Neutrophil (primary cell): Measurements from ENCODE around the gene PALLD.

Experiments
- H3K27ac ChIP-seq: fragments of 200-600 bp; sonication (generic); 2 replicates; pipeline ENCODE4 v1.5.1; 2016; ENCODE audit warnings: mild to moderate bottlenecking, moderate library complexity
- H3K27me3 ChIP-seq: fragments of 200-600 bp; sonication (generic); 2 replicates; pipeline ENCODE4 v1.6.0; 2016; ENCODE audit warnings: mild to moderate bottlenecking
- H3K36me3 ChIP-seq: fragments of 200-600 bp; sonication (generic); 2 replicates; pipeline ENCODE4 v1.5.1; 2017
- H3K4me1 ChIP-seq, 2 experiments: fragments of 200-600 bp in 1 of 2; sonication (generic) in 1 of 2; 1 replicate in 1 of 2; 2 replicates in 1 of 2; pipeline versions ENCODE4 v1.5.1 to v1.6.1; 2013 to 2016; ENCODE audit warnings: low read depth in 1 of 2, low read length in 1 of 2, mild to moderate bottlenecking in 1 of 2, moderate library complexity in 1 of 2; ENCODE audit not compliant: control insufficient read depth in 1 of 2, insufficient read depth in 1 of 2
- H3K4me3 ChIP-seq, 2 experiments: fragments of 200-600 bp in 1 of 2; sonication (generic) in 1 of 2; 1 replicate in 1 of 2; 2 replicates in 1 of 2; pipeline ENCODE4 v1.5.1; 2013 to 2016; ENCODE audit warnings: low read depth in 1 of 2, low read length in 1 of 2, mild to moderate bottlenecking in 1 of 2, moderate library complexity in 1 of 2
- H3K9me3 ChIP-seq: fragments of 200-600 bp; sonication (generic); 2 replicates; pipeline ENCODE4 v1.5.1; 2016
- CTCF ChIP-seq: fragments of 200-600 bp; sonication (generic); IDR thresholded peaks from 2 replicates; pipeline ENCODE4 v1.5.1; 2016; ENCODE audit warnings: antibody characterized with exemption

PALLD gene

GRCh38 chr4:168632301-168632725, 135.5 kb downstream of the PALLD start:
- H3K4me3 ChIP-seq: no peak overlapping the region
- no peaks in the 10 kb centered on the region for H3K36me3 ChIP-seq
- H3K27me3 ChIP-seq: peaks cover 88% of the 10 kb centered on the region
- H3K4me1 ChIP-seq: peaks cover 3 to 5% of the 10 kb centered on the region in 2 experiments
- H3K9me3 ChIP-seq: no peaks in the 10 kb centered on the region
- TF ChIP-seq CTCF: no peak
- no peak overlapping the region for H3K27ac ChIP-seq

DNA sequence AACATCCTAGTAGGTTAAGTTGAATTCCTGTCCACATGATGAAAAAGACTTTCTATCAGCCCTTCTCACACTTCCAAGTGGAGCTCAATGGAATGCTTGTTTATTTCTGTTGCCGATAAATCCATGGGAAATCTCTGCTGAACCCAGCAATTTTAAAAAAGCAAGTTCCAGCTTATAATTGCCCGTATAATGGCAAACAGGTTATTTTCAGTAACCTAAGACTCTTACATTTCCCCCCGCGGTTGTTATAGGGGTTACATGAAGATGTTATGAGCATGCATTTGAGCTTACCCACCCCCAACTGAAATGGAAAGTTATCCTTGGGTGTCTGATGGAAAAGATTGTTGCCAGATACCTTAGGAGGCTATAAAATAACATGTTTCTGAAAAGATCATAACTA, 136.2 kb downstream of the PALLD start:
- Histone ChIP-seq H3K9me3 (no peaks in the 10 kb centered on the region), H3K36me3 (no peaks in the 10 kb centered on the region), H3K4me1 (peaks cover 3 to 5% of the 10 kb centered on the region in 2 experiments), H3K4me3 (no peak overlapping the region), H3K27me3 (peaks cover 85% of the 10 kb centered on the region), H3K27ac (no peak overlapping the region)
- no peak for TF ChIP-seq CTCF

DNA sequence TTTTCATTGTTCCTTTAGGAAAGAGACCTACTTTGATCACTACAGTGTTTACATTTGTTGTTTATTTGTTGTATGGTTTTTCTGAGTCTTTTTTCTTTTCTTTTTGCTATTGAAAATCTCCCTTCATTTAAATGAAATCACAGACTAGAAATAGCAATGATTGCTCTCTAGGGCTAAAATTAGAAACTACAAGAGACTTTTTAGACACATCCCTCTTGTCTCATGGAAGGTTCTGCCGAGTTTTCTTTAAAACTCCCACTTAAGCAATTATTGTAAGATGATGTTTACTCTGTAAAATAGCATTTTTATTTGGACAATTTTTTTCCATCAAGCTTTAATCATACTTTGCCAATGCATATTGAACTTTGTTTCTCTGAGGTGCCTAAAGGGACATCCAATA, 136.6 kb downstream of the PALLD start:
- H3K36me3 ChIP-seq: no peaks in the 10 kb centered on the region
- H3K9me3 ChIP-seq: no peaks in the 10 kb centered on the region
- H3K27ac ChIP-seq: no peak overlapping the region
- TF ChIP-seq CTCF: no peak
- H3K4me1 ChIP-seq: peaks cover 3 to 5% of the 10 kb centered on the region in 2 experiments
- H3K4me3 ChIP-seq: no peak overlapping the region
- H3K27me3 ChIP-seq: peaks cover 84% of the 10 kb centered on the region

DNA sequence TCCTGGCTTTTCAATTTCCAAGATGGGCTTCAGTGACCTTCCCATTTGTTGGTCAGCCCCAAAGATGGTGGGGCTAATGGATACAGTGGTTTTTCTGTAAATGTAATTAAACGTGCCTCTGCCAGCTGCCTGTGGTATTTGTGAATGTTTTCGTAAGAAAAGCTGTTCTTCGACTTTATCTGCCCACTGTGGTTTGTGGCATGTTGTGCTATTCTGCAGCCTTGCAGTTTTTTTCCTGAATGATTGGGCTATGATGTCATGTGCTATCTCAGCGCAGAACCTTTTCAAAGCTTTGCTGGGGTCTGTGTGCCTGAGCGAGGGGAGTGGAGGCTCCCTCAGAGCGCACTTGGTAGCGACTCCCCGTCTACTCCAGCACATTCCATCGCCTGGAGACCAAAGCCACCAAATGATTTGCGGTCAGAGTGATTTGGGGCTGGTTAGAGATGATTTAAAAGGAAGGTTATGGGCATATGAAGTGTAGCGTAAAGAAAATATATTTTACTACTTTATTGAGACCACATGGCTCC, 137.5 kb downstream of the PALLD start:
- H3K9me3 ChIP-seq: no peaks in the 10 kb centered on the region
- H3K27ac ChIP-seq: no peak overlapping the region
- H3K36me3 ChIP-seq: no peaks in the 10 kb centered on the region
- H3K27me3 ChIP-seq: peaks cover 78% of the 10 kb centered on the region
- TF ChIP-seq CTCF: no peak
- H3K4me1 ChIP-seq: peaks cover 3 to 5% of the 10 kb centered on the region in 2 experiments
- no peak overlapping the region for H3K4me3 ChIP-seq

DNA sequence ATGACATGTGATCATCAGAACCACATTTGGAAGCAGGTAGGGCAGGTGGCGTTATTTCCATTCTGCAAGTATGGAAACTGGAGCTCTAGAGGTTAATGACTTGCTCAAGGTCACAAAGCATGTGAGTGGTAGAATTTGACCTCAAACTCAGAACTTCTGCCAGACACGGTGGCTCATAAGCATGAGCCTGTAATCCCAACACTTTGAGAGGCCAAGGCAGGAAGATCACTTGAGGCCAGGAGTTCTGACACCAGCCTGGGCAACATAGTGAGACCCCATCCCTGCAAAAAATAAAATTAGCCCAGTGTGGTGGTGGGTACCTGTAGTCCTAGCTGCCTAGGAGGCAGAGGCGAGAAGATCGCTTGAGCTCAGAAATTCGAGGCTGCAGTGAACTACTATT, 139.2 kb downstream of the PALLD start:
- H3K27ac ChIP-seq: no peak overlapping the region
- TF ChIP-seq CTCF: no peak
- no peak overlapping the region for H3K4me3 ChIP-seq
- peaks cover 3 to 5% of the 10 kb centered on the region in 2 experiments for H3K4me1 ChIP-seq
- no peaks in the 10 kb centered on the region for H3K9me3 ChIP-seq
- H3K27me3 ChIP-seq: peaks cover 61% of the 10 kb centered on the region
- H3K36me3 ChIP-seq: no peaks in the 10 kb centered on the region
